HEK293T (cell line): ENCODE measurements around the gene USP32.
"Not testable (repeated sequence)": the region's sequence is repeated elsewhere in the genome, so short reads cannot be mapped to it uniquely, and the experiment has no call there.

Source experiments
- ARNT ChIP-seq: fragments of 450-650 bp; IDR thresholded peaks from 2 replicates; pipeline ENCODE4 v1.6.1; 2017; ENCODE audit warnings: mild to moderate bottlenecking
- SP1 ChIP-seq: fragments of 450-650 bp; IDR thresholded peaks from 2 replicates; pipeline ENCODE4 v1.6.1; 2017
- ZNF384 ChIP-seq: fragments of 450-650 bp; IDR thresholded peaks from 2 replicates; pipeline ENCODE4 v1.6.1; 2016

- TF ChIP-seq SP1, ARNT, ZNF384: not testable (repeated sequence)
These were observed 13.7 kb downstream of the USP32 start for GRCh38 chr17:60378187-60378586.
